Memory B cell (primary cell): ENCODE results near the gene CEP70.
"Not testable (repeated sequence)": the region's sequence is repeated elsewhere in the genome, so short reads cannot be mapped to it uniquely, and the experiment has no call there.

ENCODE experiments used
- ATAC-seq: fragments of 150-1000 bp; cut with Tn5 transposase; 2 replicates; pipeline ENCODE4 v1.10.0; 2021; ENCODE audit warnings: low read depth, mild to moderate bottlenecking, moderate library complexity
- DNase-seq, 2 donors: peaks; one replicate each; pipeline ENCODE4 v3.0.0; 2022; ENCODE audit warnings: low spot score in 2 of 2
- H3K27ac Mint-ChIP-seq: one replicate; pipeline ENCODE4 v1.8.0; 2022; ENCODE audit warnings: mild to moderate bottlenecking, moderate library complexity, mixed read lengths
- H3K27me3 Mint-ChIP-seq: one replicate; pipeline ENCODE4 v1.8.0; 2022; ENCODE audit warnings: mixed read lengths
- H3K36me3 Mint-ChIP-seq: one replicate; pipeline ENCODE4 v1.8.0; 2022; ENCODE audit warnings: mild to moderate bottlenecking, mixed read lengths
- H3K4me1 Mint-ChIP-seq: one replicate; pipeline ENCODE4 v1.8.0; 2022; ENCODE audit warnings: mixed read lengths
- H3K4me3 Mint-ChIP-seq: one replicate; pipeline ENCODE4 v1.8.0; 2022; ENCODE audit warnings: mild to moderate bottlenecking, moderate library complexity, mixed read lengths
- H3K9me3 Mint-ChIP-seq: one replicate; pipeline ENCODE4 v1.8.0; 2022; ENCODE audit warnings: mixed read lengths

The CEP70 gene

DNA sequence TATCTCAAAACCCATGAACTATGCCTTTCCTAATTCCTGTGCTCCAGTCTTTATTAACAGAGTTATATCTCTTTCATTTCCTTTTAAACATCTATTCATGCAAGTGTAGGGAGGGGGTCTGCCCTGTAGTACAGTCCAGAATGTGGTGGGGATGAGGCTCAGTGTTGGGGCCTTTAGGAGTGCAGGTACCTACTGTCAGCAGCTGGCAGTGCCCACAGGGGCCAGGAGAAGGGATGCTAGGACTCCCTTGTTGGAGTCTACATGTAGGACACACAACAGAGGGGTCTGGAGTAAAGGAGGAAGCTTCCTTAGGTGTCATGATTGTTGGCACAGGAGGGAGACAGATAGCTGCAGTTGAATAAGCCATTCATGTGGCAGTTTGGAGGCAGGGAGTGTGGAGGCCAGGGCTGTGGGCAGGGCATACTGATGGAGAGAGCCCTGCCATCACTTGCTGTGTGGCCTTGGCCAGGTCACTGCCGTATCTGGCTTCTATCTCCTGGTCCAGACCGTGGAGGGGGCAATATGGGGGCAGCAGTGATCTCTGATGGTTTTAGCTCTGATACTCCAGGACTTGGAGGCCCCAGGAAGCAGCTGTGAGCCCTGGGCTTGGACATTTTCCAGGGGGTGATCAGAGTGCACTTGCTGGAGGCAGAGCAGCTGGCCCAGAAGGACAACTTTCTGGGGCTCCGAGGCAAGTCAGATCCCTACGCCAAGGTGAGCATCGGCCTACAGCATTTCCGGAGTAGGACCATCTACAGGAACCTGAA, 130.2 kb downstream of the CEP70 start:
- H3K4me3 Mint-ChIP-seq, result no peak overlapping the region
- H3K36me3 Mint-ChIP-seq, result no peaks in the 10 kb centered on the region
- H3K4me1 Mint-ChIP-seq, result peaks cover 2% of the 10 kb centered on the region
- DNase-seq, result no peak
- H3K27me3 Mint-ChIP-seq, result peaks cover 9% of the 10 kb centered on the region
- no peak for ATAC-seq
- H3K27ac Mint-ChIP-seq, result no peak overlapping the region
- no peaks in the 10 kb centered on the region for H3K9me3 Mint-ChIP-seq

DNA sequence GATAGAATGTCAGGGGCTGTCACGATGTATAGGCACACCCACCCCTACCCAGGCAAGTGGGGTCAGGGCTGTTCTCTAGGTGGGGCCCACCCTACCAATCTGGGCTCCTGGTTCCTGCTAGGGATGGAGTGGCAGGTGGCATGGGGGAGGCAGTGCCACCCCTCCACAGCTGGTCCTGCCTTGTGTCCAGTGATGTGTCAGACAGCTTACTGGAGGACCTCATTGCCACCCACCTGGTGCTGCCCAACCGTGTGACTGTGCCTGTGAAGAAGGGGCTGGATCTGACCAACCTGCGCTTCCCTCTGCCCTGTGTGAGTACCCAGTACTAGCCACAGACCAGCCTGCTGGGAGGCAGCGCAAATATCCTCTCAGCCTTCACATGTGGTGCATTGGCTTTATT, 132.2 kb downstream of the CEP70 start:
- H3K9me3 Mint-ChIP-seq, result no peaks in the 10 kb centered on the region
- DNase-seq, result no peak
- no peaks in the 10 kb centered on the region for H3K36me3 Mint-ChIP-seq
- H3K27me3 Mint-ChIP-seq, result peaks cover 16% of the 10 kb centered on the region
- H3K4me3 Mint-ChIP-seq, result no peak overlapping the region
- ATAC-seq, result no peak
- H3K4me1 Mint-ChIP-seq, result peaks cover 3% of the 10 kb centered on the region
- H3K27ac Mint-ChIP-seq, result no peak overlapping the region

DNA sequence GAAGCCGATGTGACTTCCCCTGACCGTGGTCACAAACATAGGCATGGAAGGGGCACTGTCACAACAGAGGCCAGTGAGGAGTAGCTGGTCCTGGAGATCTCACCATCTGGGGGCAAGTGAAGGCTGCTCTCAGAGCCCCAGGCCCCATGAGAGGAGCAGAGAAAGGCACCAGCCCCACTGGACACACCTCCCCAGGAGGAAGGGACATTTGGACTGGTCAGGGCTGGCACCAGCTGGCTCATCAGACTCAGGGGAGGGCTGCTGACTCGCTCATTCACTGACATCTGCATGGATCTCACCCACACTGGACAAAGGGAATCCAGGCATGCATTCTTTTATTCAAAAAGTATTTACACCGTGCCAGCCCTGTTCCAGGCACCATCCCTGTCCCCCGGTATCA, 132.8 kb downstream of the CEP70 start:
- no peaks in the 10 kb centered on the region for H3K9me3 Mint-ChIP-seq
- no peak for ATAC-seq
- peaks cover 4% of the 10 kb centered on the region for H3K4me1 Mint-ChIP-seq
- H3K27me3 Mint-ChIP-seq, result peaks cover 17% of the 10 kb centered on the region
- H3K27ac Mint-ChIP-seq, result no peak overlapping the region
- no peak overlapping the region for H3K4me3 Mint-ChIP-seq
- H3K36me3 Mint-ChIP-seq, result no peaks in the 10 kb centered on the region
- DNase-seq, result no peak

DNA sequence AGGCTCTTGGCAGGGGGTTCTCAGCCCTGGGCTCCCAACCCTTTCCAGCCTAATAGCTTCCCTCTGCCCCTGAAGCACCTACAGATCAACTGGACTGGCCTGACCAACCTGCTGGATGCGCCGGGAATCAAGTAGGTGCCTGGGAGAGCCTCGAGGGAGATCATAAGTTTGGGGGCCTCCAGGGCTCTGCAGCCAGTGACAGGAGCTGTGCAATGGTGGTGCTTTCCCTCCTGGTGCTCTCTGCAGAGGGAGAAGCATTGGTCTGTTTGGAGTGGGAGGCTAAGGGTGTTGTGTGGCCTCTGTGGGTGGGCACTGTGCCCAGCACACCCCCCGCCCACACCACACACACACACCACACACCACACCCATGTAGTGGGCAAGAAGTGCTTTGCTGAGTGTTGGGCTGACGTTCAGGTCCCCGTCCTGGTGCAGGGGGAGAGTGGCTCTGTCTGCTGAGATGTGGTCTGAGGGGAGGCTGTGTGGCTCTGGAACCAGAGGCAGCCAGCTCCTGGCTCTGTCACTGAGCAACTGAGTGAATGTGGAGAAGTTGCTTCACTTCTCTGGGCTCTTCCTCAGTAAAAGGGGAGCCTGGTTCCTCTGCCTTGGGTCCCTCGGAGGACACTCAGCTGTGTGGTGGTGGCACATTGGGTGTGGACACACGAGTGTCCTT, 133.4 kb downstream of the CEP70 start:
- H3K27me3 Mint-ChIP-seq, result peaks cover 19% of the 10 kb centered on the region
- no peak overlapping the region for H3K27ac Mint-ChIP-seq
- H3K36me3 Mint-ChIP-seq, result no peaks in the 10 kb centered on the region
- H3K4me3 Mint-ChIP-seq, result no peak overlapping the region
- peaks cover 6% of the 10 kb centered on the region for H3K4me1 Mint-ChIP-seq
- H3K9me3 Mint-ChIP-seq, result no peaks in the 10 kb centered on the region
- no peak for ATAC-seq
- DNase-seq, result no peak

DNA sequence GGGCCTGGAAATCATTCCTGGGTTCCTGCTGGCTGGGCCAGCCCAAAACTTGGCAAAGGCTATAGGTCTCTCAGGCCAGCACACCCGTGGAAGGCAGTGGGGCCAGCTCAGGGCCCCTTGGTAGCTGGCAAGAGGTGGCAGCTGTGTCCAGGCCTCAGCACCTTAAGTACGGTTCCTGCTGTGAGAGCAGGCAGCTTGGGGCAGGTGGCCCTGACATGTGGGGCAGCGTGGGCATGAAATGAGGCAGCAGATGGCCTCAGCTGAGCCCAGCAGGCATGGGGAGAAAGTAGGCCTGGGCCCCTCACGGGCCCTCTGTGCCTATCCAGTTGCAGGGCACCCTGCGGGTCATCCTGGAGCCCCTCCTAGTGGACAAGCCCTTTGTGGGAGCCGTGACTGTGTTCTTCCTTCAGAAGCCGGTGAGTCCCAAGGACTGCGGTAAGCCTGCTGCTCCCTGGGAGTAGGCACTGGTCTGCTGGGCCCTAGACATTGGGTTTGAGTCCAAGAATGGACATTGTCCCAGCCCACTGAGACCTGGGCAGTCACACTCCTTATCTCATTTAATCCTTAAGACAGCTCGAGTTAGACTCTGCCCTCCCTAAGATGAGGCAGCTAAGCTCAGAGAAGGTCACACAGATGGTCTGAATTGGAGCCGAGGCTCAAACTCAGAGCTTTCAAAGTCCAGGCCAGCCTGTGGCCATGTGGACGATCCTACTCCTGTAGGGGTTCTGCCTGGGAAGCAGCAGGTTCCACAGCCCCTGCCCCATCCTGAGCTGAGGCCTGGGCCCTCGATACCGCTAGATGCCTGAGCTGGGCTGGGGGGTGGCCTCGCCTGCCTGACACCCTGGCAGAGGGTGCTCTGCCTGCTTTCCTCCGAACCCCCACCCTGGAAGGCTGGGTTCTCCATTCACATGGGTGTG, 134.2 kb downstream of the CEP70 start:
- no peak overlapping the region for H3K4me3 Mint-ChIP-seq
- ATAC-seq, result no peak

DNA sequence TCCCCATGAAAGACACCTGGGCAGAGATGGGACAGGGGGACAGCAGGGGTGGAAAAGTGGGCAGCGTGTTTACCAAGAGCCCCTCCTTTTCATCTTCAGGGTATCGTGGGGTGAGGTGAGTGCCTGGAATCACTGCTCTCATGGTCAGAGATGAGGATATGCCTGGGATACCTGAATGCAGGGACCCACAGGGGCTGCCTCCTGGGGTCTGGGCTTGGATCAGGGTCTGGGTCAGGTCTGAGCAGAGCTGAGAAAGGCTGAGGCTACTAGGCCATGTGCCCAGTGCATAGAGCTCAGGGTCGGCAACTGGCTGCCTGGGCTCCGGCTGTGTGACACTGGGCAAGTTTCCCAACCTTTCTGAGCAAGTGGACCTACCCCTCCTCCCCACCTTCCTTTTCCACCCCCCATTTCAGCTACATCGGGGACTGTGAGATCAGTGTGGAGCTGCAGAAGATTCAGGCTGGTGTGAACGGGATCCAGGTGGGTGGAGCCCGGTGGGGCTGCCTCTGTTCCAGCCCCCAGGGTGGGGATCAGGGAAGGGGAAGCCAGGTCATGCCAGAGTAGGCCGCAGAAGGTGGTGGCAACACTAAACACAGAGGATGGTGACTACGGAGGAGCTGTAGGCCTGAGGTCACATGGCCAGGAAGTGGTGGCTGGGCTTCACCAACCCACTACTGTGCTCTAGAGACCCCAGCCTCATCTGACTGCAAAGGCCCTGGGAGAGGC, 135.1 kb downstream of the CEP70 start:
- Mint-ChIP-seq H3K27ac (no peak overlapping the region), H3K36me3 (no peaks in the 10 kb centered on the region), H3K4me1 (peaks cover 6% of the 10 kb centered on the region), H3K4me3 (no peak overlapping the region), H3K27me3 (peaks cover 24% of the 10 kb centered on the region), H3K9me3 (no peaks in the 10 kb centered on the region)
- ATAC-seq (no peak), DNase-seq (no peak)

More for the DNA sequence above, 134.2 kb downstream of the CEP70 start:
- no peaks in the 10 kb centered on the region for H3K9me3 Mint-ChIP-seq
- H3K36me3 Mint-ChIP-seq, result no peaks in the 10 kb centered on the region
- no peak for DNase-seq
- H3K4me1 Mint-ChIP-seq, result peaks cover 6% of the 10 kb centered on the region
- no peak overlapping the region for H3K27ac Mint-ChIP-seq
- H3K27me3 Mint-ChIP-seq, result peaks cover 24% of the 10 kb centered on the region

DNA sequence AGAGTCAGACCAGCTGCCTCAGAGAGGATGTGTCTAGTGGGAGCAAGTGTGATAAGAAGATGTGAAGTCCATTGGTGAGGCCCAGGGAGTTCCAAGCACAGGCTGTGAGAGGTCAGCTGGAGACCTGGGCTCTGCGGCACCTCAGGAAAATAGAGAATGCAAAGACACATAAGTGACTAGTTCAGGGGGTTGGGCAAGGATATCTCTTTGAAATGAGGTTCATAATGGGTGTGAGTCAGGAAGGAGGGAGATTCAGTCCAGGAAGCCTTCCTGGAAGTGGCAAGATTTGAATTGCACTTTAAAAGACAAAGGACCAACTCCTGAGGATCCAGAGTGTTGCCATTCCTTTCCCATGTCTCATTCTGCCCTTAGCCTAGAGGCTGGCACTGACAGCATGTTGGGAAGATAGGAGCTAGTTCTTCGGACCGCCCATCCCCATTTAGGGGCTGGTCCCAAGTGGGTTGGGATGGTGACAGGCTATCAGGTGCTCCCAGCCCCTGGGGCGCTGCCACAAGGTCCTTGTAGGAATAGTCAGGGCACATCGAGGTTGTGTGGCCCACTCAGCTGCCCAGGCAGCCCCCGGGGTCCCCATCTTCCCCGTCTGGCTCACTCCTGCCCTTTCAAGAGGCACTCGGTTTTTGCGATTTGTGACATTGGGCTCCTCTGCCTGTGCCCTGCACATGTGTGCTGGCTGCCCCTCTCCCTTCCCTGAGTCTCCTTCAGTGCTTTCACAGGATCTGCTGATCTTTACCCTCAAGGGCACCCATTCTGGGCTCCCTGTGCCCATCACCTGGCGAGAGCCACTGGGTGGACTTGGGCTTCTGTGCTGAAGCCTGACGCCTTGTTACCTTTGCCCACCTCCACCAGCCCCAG, 136.0 kb downstream of the CEP70 start:
- no peak overlapping the region for H3K27ac Mint-ChIP-seq
- peaks cover 5% of the 10 kb centered on the region for H3K4me1 Mint-ChIP-seq
- H3K4me3 Mint-ChIP-seq, result no peak overlapping the region
- peaks cover 24% of the 10 kb centered on the region for H3K27me3 Mint-ChIP-seq
- DNase-seq (no peak), ATAC-seq (no peak)
- H3K9me3 Mint-ChIP-seq, result no peaks in the 10 kb centered on the region
- H3K36me3 Mint-ChIP-seq, result no peaks in the 10 kb centered on the region

DNA sequence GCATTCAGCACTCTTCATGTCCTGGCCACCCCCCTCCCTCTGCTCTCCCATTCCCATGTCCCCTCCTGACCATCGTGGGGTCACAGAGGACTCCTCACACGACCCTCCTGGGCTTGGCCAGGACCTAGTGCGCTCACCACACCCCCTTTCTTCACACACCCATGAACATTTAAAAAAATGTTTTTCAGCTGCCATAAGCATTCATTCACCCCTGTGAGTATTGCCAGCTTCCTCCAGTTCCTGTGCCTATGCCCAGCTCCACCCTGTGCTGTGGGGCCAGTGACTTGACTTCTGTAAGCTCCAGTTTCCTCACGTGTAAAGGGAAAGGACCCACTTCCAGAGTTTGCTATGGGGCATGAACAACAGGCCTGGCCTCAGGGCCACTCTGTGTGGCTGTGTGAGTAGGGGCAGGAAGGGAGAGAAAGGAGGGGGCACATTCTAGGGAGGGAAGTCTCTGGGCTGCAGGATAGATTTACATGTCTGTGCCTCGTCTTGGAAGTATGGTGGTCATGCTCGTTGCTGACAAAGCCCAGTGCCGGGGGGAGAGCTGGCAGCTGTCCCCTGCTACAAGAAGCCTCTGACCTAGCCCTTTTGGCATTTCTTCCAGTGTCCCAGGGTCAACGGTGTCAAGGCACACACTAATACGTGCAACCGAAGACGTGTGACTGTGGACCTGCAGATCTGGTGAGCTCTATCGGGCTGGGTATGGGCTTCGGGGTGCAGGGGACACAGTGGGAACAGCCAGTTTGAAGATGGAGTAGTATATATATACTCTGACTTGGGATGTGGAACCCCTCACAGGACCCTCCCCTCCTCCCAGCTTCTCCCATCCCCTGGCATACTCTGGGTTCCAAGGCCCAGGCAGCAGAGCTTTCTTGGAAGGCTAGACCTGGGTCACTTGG, 136.8 kb downstream of the CEP70 start:
- Mint-ChIP-seq H3K27me3 (peaks cover 26% of the 10 kb centered on the region), H3K27ac (no peak overlapping the region), H3K4me3 (no peak overlapping the region), H3K36me3 (no peaks in the 10 kb centered on the region), H3K4me1 (peaks cover 5% of the 10 kb centered on the region), H3K9me3 (no peaks in the 10 kb centered on the region)
- DNase-seq (no peak), ATAC-seq (no peak)

DNA sequence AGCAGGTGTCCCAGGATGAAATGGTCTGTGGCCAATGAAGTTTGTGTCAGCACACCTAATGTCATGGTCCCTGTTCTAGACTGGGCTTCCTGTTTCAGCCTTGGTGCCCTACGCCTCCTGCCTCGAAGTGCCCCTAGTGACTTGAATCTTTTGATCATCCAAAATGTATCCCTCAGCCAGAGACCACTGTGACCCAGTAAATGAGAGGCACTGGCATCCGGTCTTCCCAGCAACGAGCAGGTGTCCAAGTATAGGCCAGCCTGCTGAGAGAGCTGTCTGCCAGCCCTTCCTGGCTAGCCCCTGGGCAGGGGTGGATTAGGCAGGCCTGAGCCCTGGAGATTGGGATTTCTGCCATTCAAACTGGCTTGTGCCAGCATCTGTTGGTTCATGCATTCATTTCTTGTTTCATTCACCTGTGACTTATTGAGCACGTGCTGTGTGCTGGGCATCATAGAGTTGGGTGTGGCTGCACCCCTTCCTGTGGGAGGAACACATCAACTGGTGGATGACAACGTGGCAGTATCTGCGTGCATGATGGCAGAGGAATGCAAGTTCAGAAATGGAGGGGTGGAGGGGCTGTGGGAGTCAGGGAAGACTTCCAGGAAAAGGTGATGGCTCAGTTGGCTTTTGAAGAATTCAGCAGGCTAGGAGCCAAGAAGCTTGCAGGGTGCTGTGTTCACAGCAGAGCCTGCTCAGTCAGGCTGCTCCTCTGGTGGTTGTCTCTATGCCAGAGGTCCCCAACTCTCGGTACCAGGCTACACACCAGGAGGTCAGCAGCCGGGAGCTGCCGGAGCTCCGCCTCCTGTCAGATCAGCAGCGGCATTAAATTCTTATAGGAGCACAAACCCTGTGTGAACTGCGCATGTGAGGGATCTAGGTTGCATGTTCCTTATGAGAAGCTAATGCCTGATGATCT, 138.0 kb downstream of the CEP70 start:
- Mint-ChIP-seq H3K4me3 (no peak overlapping the region), H3K9me3 (no peaks in the 10 kb centered on the region), H3K27ac (no peak overlapping the region), H3K27me3 (peaks cover 28% of the 10 kb centered on the region), H3K4me1 (peaks cover 5% of the 10 kb centered on the region), H3K36me3 (no peaks in the 10 kb centered on the region)
- ATAC-seq, result no peak
- DNase-seq, result no peak

DNA sequence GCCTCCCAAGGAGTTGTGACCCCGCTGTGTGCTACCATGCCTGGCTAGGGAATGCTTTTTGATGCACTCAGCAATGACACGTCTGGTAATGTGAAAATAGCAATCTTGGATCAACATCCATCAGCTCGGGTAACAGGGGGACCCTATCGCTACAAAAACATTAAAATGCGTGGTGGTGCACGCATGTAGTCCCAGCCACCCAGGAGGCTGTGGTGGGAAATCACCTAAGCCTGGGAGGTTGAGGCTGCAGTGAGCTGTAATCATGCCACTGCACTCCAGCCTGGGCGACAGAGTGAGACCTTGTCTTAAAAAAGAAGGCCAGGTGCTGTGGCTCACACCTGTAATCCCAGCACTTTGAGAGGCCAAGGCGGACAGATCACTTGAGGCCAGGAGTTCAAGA, 140.1 kb downstream of the CEP70 start:
- not testable (repeated sequence) for ATAC-seq

DNA sequence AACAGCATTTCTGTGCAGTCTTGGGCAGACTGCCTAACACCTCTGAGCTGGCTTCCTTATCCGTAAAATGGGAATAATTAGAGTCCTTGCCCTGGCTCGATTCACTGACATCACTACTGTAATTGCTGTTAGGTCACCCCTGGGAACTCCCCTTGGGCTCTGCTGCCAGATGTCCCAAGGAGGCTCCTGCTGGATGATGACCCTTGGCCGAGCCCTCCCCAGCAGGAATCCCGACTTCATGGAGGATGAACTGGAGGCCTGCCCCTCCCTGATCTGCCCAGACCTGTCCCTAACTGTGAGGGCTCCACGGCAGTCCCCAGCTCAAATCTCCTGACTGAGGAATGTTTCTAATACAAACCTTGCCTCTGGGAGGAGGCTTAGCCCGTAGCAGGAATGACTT, 141.6 kb downstream of the CEP70 start:
- H3K4me3 Mint-ChIP-seq, result no peak overlapping the region
- H3K27me3 Mint-ChIP-seq, result peaks cover 17% of the 10 kb centered on the region
- no peak overlapping the region for H3K27ac Mint-ChIP-seq
- no peaks in the 10 kb centered on the region for H3K9me3 Mint-ChIP-seq
- ATAC-seq, result no peak
- H3K4me1 Mint-ChIP-seq, result peaks cover 5% of the 10 kb centered on the region
- H3K36me3 Mint-ChIP-seq, result no peaks in the 10 kb centered on the region
- no peak for DNase-seq

More for the DNA sequence above, 140.1 kb downstream of the CEP70 start:
- H3K4me3 Mint-ChIP-seq, H3K9me3 Mint-ChIP-seq, H3K36me3 Mint-ChIP-seq, H3K4me1 Mint-ChIP-seq, H3K27ac Mint-ChIP-seq, DNase-seq: not testable (repeated sequence)
- peaks cover 24% of the 10 kb centered on the region for H3K27me3 Mint-ChIP-seq
